Inflammatory macrophage treated with lipopolysaccharide for 1 hour (primary cell): ENCODE measurements around the gene S100A10.
A peak's percentile ranks its signal among the peaks of the same experiment; 100 is the strongest.

Source experiments
- DNase-seq, 2 donors: peaks; one replicate each; pipeline ENCODE4 v3.0.0-alpha.2; 2020 to 2022

S100A10 gene

GRCh38 chr1:151985768-151986167 lies 7.9 kb downstream of the S100A10 start:
- no peak for DNase-seq

DNA sequence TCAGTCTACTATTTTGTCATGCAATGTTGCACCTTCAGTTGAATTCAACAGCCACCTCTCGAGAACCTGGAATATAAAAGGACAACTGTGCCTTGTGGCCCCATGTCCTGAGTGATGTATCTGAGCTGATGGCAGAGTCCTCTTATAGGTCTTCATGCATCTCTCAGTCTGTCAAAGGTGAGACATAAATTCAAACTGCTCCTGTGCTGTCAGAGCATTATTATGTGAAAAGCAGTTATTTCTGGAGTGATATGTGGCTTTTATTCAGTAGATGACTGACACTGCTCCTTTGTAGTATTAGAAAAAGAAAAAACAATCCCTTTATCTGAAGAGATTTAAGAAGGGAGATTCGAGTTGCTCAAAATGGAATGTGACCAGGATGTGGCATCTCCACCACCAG lies 8.4 kb downstream of the S100A10 start:
- no peak for DNase-seq

DNA sequence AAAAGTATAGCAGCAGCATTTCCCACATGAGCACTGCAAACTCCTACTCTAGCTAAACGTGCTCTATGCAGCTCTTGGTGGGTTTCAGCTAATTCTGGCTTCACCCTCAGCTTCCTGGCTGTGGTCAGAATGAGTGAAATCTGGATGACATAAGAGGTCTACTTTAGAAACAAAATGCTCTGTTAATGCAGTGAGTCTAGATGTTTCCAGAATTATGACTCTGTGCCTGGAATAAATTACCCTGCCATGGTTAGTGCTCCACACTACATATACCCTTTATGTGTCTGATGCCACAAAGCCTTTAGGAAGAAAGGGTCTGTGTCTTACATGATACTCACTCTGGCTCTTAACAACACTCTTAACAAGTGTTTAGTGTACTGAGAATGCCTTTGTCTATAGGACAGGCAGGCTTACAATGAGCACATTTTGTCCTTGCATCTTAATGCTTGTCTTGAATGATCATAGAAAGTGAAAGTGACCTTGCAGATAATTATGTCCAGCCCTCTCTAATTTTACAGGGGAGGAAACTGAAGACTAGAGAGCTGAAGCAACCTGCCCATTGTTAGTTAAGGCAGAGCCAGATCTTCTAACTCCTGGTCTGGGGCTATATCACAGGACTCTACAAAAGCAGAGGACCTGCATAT lies 9.2 kb downstream of the S100A10 start:
- DNase-seq, result peak in 1 of 2 donors; percentile 26

DNA sequence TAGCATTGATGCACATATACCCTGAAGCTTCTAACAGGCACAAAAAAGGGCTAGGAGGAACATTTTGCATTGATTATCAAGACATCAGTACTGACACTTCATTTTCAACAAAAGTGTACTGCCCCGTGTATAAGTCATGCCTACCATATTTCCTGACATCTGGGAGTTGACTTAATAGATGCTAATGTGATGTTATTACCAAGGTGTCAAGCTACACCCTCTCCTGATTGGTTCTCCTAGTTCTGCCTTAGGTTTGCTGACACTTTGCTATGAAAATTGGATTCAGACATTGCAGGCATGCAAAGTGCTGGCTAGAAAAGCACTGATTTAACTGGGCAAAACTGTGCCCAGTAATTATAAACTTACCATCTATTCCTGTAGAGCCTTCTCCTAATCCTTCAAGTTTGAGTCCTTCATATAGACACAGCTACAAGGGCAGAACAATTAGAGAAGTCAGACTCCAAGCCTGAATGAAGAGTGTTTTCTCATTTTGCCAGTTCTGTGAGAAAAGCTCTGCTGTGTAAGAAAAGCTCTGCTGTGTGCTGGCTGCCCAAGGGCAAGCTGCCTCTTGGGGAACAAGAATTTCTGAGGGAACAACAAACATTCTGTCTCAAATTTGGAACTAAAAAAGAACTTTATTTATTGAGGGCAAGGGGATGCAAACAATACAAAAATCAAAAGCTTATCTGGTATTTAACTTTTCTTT lies 11.2 kb downstream of the S100A10 start:
- no peak for DNase-seq

DNA sequence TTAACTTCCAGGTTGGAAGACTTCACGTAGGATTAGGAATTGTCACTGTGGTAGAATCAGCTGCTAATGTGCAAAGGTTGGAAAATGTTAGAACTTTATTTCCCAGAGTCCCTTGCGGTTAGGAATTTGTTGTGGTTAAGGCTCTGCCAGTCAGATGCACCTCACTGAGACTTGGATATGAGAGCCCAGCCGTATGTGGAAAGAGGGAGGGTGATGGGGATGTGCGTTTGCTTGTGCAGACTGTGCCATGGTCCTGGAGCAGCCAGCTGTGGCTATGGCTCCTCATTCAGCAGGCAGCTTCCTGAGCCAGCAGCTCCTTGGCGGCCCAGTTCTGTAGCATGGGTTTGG lies 12.5 kb downstream of the S100A10 start:
- DNase-seq, result no peak

DNA sequence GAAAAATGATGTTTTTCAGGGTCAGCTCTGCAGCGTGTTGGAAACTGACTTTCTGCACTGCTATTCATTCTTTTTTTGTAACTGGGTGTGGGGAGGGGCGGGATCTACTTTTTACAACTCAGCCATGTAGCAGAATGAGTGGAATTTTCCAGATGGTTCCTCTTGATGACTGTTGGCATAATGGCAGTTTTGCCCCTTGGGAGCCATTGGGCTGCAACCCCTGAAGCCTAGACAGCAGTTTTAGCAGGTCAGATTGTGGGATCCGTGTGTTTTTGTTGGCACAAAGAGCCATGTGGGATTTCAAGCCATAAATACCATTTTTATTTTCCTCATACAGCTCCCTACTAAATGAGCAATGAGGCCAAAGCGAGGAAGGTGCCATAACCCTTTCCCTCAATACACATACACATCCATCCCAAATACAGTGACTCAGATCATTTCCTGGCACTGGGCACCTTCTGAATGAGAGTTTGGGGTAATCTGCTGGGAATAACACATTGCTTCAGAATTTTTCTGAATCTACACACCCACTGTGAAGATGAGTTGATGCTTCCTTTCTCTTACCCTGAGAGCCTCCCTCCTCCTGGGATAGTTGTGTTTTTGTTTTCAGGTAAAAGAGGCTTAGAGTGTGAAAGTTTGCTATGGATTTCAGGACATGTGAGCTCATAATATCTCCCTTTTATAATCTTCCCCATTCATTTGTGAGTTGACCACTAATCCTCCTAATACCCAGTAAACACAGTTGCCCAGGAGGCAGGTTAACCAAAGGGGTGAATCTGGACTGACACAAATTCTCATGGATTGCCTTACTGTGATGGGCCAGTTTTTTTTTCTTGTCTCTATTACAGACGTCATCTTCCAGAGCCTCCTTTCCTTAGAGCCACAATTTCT lies 13.1 kb downstream of the S100A10 start:
- no peak for DNase-seq

DNA sequence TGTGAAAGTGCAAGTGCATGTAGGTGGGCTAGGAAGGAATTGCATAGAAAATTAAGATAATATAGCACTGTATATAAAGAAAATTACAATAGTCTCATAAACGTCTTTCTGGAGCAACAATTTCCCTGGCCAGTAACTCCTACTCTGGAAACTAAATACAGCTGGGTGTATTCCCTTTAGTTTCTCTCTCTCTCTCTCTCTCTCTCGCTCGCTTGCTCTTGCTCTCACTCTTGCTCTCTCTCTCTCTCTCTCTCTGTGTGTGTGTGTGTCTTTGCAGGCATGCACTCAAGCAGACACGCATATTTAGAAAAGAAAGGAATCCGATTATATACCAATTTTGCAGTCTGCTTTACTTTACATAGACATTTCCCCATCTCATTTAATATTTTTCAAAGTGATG lies 14.7 kb downstream of the S100A10 start:
- DNase-seq, result no peak

DNA sequence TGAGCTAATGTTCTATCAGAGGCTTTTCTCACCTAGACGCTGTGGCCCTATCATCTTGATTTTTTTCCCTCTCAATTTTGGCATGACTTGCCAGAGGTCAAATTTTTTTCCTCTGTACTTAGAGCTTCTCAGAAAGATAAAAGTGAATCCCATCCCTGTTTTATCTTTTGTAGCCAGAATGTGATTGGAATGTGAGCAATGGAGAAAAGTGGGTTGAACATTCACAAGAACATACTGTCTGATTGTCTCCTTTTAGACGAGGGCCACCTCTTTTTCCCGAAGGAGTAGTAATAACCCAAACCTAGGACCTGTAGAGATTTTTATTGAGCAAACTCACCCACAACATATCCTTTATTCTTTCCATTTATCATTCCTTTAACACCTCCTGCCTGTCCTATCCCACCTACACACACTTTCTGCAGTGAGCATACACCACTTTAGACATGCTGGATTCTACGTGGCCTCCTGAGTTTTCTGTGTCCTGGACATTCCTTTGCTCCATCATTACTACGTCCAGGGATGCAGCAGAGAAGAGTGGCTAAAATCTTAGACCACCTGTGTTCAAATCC lies 15.9 kb downstream of the S100A10 start:
- DNase-seq, result no peak

DNA sequence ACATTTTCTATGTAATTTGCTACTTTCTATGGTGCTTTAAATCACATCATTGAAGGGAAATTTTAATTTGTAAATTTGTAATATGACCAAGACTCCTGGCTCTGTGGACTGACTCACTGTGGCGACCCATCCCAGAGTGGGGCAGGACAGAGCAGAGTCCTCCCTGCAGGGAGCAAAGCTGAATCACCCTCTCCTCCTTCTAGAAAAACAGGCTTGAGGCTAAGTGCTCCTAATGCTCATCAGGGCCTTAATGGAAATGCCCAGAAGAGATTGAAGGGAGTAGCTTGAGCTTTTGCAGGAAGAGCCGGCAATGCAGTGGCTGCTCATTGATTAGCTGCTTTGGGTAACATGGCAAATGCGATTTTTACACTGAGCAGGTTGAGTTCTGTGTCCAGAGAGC lies 16.8 kb downstream of the S100A10 start:
- DNase-seq, result no peak

- no peak for DNase-seq
Observed at GRCh38 chr1:151976015-151976343, 17.7 kb downstream of the S100A10 start.

DNA sequence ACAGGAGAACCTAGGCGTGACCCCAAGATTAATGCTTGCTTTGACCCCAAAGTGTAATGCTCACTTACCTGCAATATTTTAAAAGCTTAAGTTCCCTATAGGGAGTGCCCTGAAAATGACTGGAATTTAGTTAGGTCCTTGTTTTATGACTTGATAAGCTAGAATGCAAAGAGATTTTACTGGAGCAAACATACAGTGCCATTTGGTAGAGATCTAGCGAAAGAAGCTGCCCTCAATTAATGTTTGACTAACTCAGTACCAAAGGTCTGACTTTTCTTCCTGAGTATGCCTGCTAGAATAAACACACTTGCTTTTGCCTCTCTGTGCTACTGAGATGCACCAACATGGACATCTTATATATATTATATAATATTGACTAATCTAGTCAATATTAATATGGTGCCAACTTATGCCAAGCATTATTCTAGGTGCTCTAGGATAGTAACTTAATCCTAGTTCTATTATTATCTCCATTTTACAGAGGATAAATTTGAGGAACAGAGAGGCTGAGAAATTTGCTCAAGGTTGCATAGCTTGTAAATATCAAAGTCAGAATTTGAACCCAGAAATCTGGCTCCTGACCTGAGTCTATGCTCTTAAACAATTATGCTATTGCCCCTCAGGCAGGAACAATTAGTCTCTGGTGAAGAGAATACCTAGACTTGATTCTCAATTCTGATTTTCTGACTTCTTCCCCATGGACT lies 18.2 kb downstream of the S100A10 start:
- DNase-seq, result no peak

DNA sequence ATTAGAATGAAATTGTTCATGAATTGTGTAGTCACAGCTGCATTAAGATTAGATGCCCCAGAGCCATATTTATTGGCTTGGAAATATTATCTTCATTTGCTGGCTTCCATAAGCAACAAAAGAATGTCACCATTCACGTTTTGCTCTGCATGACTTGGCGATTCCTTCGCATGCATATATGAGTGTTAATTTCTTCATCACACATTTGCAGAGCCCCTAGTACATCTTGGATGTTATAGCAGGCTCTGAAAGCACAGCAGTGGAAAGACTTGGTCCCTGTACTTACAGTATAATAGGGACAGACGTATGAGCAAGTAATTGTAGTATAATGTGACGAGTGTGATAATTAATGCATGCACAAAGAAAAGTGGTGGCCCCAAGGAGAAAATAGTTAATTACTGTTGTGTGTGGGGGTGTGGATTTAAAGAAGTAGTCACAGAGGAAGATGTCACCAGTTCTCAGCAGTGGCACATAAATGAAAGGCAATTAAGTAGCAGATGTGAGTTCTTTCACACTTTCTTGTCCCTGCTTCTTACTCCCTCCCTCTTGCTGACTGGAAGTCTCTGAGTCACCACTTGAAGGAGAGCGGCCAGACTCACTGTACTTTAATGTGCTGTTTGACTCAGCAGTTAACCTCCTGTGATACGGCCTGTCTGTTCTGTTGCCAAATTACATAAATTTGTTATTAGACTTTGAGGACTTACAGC lies 21.0 kb downstream of the S100A10 start:
- DNase-seq, result peak; percentile 47 to 54

GRCh38 chr1:151970626-151971025 lies 23.0 kb downstream of the S100A10 start:
- no peak for DNase-seq

GRCh38 chr1:151970128-151970527 lies 23.5 kb downstream of the S100A10 start:
- DNase-seq, result no peak

DNA sequence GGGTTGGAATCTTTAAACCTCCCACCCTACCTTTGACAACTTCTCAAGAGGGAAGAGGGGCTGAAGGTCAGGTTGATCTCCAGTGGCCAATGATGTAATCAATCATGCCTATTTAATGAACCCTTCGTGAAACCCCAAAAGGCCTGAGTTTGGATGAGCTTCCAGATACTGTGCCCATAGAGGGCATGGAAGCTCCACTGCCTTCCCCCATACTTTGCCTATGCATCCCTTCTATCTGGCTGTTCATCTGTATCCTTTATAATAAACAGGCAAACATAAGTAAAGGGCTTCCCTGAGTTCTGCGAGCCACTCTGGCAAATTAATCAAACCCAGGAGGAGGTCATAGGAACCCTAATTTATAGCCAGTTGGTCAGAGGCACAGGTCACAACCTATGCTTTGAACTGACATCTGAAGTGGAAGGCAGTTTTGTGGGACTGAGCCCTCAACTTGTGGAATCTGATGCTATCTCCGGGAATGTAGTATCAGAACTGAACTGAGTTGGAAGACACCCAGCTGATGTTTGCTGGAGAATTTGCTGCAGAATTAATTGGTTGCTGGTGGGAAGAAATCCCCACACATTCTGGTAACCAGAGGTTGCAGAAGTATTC lies 24.8 kb downstream of the S100A10 start:
- no peak for DNase-seq

- peak; percentile 32 to 68 for DNase-seq
Observed at GRCh38 chr1:151968058-151968457, 25.6 kb downstream of the S100A10 start.

- peak in 1 of 2 donors; percentile 63 for DNase-seq
Observed at GRCh38 chr1:151967091-151967490, 26.6 kb downstream of the S100A10 start.

DNA sequence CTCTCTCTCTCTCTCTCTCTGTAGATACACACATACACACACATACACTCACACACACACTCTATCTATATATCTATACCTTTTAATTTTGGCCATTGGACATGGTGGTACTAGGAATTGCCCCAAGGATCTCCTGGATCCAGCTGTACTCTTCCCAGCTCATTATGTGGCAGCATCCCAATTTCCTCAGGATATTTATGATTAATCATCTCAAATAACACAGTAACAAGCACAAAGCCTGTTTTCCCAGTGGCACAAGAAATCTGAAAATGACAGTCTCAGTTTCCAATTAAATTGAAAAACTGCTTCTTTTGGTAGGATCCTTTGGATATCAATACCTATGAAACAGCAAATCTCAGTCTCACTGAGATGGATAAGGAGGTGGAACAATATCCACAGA lies 27.6 kb downstream of the S100A10 start:
- no peak for DNase-seq

- no peak for DNase-seq
Observed at GRCh38 chr1:151964510-151964909, 29.1 kb downstream of the S100A10 start.

GRCh38 chr1:151963288-151963687 lies 30.4 kb downstream of the S100A10 start:
- DNase-seq, result no peak

- DNase-seq, result no peak
Observed at GRCh38 chr1:151961833-151962232, 31.8 kb downstream of the S100A10 start.
